CD4-positive, alpha-beta T cell treated with Interleukin-17A for 4 hours (primary cell): ENCODE data around the gene SNRPN.
"Not testable (repeated sequence)": the region's sequence is repeated elsewhere in the genome, so short reads cannot be mapped to it uniquely, and the experiment has no call there.

Experiments
- DNase-seq: peaks from one replicate; pipeline ENCODE4 v3.0.0-alpha.2; 2020; ENCODE audit warnings: mixed read lengths

Gene SNRPN

GRCh38 chr15:24954783-24955530, at the start of gene SNRPN, which contains the start of gene SNURF:
TSS of gene SNRPN (plus strand) at chr15:24954987. CDS start at chr15:24974454, 19,467 bp downstream.
TSS of gene SNURF (plus strand) at chr15:24954987. CDS start at chr15:24955049, 62 bp downstream.
- DNase-seq: peak; percentile 75

- DNase-seq: no peak
Observed at GRCh38 chr15:24916305-24917009, 38.3 kb upstream of the SNRPN start.

- DNase-seq: no peak
Observed at GRCh38 chr15:24917431-24917830, 37.4 kb upstream of the SNRPN start.

- DNase-seq: no peak
Observed at GRCh38 chr15:24919446-24919845, 35.3 kb upstream of the SNRPN start.

- not testable (repeated sequence) for DNase-seq
Observed at GRCh38 chr15:24922781-24923180, 32.0 kb upstream of the SNRPN start.

- no peak for DNase-seq
Observed at GRCh38 chr15:24924153-24924552, 30.6 kb upstream of the SNRPN start.

GRCh38 chr15:24924621-24925020, 30.2 kb upstream of the SNRPN start:
- no peak for DNase-seq

GRCh38 chr15:24931874-24932732, 22.7 kb upstream of the SNRPN start:
- DNase-seq: not testable (repeated sequence)

- DNase-seq: no peak
Observed at GRCh38 chr15:24933716-24934115, 21.1 kb upstream of the SNRPN start.

- not testable (repeated sequence) for DNase-seq
Observed at GRCh38 chr15:24938224-24938623, 16.6 kb upstream of the SNRPN start.

- DNase-seq: no peak
Observed at GRCh38 chr15:24940236-24940635, 14.6 kb upstream of the SNRPN start.

- DNase-seq: no peak
Observed at GRCh38 chr15:24943361-24943760, 11.4 kb upstream of the SNRPN start.

GRCh38 chr15:24944954-24945353, 9.8 kb upstream of the SNRPN start:
- no peak for DNase-seq

GRCh38 chr15:24945711-24946110, 9.1 kb upstream of the SNRPN start:
- no peak for DNase-seq

- no peak for DNase-seq
Observed at GRCh38 chr15:24948495-24948894, 6.3 kb upstream of the SNRPN start.

GRCh38 chr15:24955531-24955921, 739 bp downstream of the SNRPN start:
- peak; percentile 35 for DNase-seq

GRCh38 chr15:24956111-24956838, 1.5 kb downstream of the SNRPN start:
- peak; percentile 84 for DNase-seq

- no peak for DNase-seq
Observed at GRCh38 chr15:24957691-24958090, 2.9 kb downstream of the SNRPN start.

- DNase-seq: no peak
Observed at GRCh38 chr15:24961967-24962366, 7.2 kb downstream of the SNRPN start.

GRCh38 chr15:24962880-24963279, 8.1 kb downstream of the SNRPN start:
- no peak for DNase-seq

- DNase-seq: no peak
Observed at GRCh38 chr15:24966364-24967103, 11.7 kb downstream of the SNRPN start.

GRCh38 chr15:24971052-24971451, 16.3 kb downstream of the SNRPN start:
- no peak for DNase-seq
